Omental fat pad (tissue), 4 donors: Measurements from ENCODE around the gene SWSAP1. TPM values are rescaled to one million over a fixed set of nuclear protein-coding genes. Genes with fewer than 3 reads are reported as not detected.

Experiments used
- ATAC-seq: fragments of 150-250 bp; one replicate; pipeline ENCODE4 v1.9.1; 2016; ENCODE audit warnings: mild to moderate bottlenecking, moderate library complexity; ENCODE audit not compliant: low FRiP score
- DNase-seq: peaks from one replicate; pipeline ENCODE4 v3.0.0-alpha.2; 2019; ENCODE audit warnings: low spot score
- CTCF ChIP-seq, 3 donors: fragments of 450-650 bp; IDR thresholded peaks; one replicate each; pipeline ENCODE4 v1.5.1; 2016 to 2017; ENCODE audit warnings: antibody characterized with exemption in 3 of 3, mild to moderate bottlenecking in 3 of 3, moderate library complexity in 2 of 3
- total RNA-seq, 4 donors: library from RNA; depleted of rRNA; stranded (reverse); fragments of >200 nt; gene quantifications; one replicate each; pipeline ENCODE4 v1.1.0, GENCODE V29; 2016

Gene SWSAP1
- total RNA-seq, 4 donors from 2014 or later = 0.48 to 3.8 (median 1.6) TPM

GRCh38 chr19:11364296-11364904 is 10.1 kb upstream of the SWSAP1 start:
- no peak for TF ChIP-seq CTCF (IDR thresholded peaks at IDR 0.05)
- no peak for DNase-seq
- no peak for ATAC-seq

- no peak for ATAC-seq
- TF ChIP-seq CTCF (IDR thresholded peaks at IDR 0.05) = no peak
- no peak for DNase-seq
Measured at GRCh38 chr19:11364935-11365334, 9.5 kb upstream of the SWSAP1 start.

GRCh38 chr19:11365557-11366117 is 8.8 kb upstream of the SWSAP1 start:
- no peak for TF ChIP-seq CTCF (IDR thresholded peaks at IDR 0.05)
- no peak for ATAC-seq
- no peak for DNase-seq

GRCh38 chr19:11367528-11367927 is 6.9 kb upstream of the SWSAP1 start:
- ATAC-seq = no peak
- no peak for TF ChIP-seq CTCF (IDR thresholded peaks at IDR 0.05)
- no peak for DNase-seq

GRCh38 chr19:11370744-11371143 is 3.7 kb upstream of the SWSAP1 start:
- no peak for DNase-seq
- ATAC-seq = no peak
- no peak for TF ChIP-seq CTCF (IDR thresholded peaks at IDR 0.05)

GRCh38 chr19:11373166-11373884 is 1.1 kb upstream of the SWSAP1 start:
- no peak for TF ChIP-seq CTCF (IDR thresholded peaks at IDR 0.05)
- no peak for DNase-seq
- no peak for ATAC-seq
